GM12875 (cell line): Measurements from ENCODE around the gene JAKMIP1.

Experiments used
- H3K4me3 ChIP-seq: one replicate; pipeline ENCODE4 v1.5.1; 2011; ENCODE audit warnings: low read depth, low read length, control low read depth
- CTCF ChIP-seq: IDR thresholded peaks from 2 replicates; pipeline ENCODE4 v1.5.1; 2011; ENCODE audit warnings: low read depth, mild to moderate bottlenecking, control low read depth, inconsistent platforms, low read length, moderate library complexity, borderline replicate concordance; ENCODE audit not compliant: insufficient read depth

Gene JAKMIP1

GRCh38 chr4:6092131-6092530 lies 108.2 kb downstream of the JAKMIP1 start:
- H3K4me3 ChIP-seq: no peak overlapping the region
- TF ChIP-seq CTCF: no peak

DNA sequence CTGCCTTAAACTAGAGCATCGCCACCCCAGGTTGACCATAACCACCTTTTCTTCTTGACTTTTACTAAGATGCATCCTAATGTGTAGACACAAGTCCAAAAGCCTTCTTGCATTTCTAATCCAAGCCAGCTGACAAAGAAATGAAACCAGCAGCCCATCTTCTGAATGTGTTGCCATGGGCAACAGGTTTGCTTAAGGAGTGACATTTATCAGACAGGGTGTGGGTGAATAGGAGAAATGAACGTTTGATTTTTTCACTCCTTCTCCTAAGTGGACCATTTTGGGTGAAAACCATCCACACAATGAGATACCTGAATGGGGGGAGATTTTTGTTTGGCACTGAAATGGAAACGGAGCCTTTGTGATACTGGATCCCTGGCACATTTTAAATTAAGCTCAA lies 109.4 kb downstream of the JAKMIP1 start:
- no peak for TF ChIP-seq CTCF
- H3K4me3 ChIP-seq: no peak overlapping the region

GRCh38 chr4:6088950-6089349 lies 111.4 kb downstream of the JAKMIP1 start:
- H3K4me3 ChIP-seq: no peak overlapping the region
- TF ChIP-seq CTCF: no peak

DNA sequence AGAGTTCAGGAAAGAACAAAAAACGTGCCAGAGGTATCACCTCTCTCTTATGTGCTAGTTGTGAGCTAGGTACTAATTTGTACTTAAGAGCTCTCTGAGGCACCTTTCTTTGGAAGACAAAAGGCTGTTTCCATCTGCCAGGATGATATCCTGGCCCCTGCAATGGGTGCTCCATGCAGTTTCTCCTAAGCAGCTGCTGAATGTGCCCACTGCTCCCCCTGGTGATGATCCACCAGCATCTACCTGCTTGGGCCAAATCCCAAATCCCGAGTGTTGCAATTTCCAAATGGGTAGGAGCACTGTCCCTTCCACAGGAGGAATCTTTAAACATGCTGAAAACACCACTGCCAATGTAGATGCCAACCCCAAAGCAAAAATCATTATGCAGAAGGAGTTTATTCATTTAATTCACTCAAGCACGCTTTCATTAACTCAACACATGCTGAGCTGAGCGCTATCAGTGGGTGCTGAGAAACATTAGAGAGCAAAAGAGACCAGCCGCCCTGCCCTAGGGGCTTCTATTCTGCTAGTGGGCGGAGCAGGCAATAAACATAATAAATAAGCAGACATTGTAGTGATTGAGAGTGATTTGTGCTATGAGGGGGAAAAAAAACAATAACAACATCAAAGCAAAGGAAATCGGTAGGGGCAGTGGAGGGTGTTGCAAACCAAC lies 112.5 kb downstream of the JAKMIP1 start:
- H3K4me3 ChIP-seq: no peak overlapping the region
- TF ChIP-seq CTCF: peak; percentile 36; the same call in 1 of the 2 replicates

DNA sequence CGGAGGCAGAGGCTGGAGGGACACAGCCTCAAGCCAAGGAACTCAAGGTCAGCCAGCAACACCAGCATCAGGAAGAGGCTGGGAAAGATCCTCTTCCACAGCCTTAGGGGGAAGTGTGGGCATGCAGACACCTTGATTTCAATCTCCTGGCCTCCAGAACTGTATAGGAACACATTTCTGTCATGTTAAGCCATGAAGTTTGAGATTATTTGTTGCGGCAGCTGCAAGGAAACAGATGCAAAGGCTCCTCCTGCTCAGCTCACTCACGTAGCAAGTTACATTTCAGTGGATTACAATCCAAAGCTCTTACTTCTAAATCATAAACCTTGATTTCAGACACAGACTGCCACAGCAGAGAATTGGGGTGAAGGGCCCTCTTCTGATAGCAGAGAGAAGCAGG lies 113.5 kb downstream of the JAKMIP1 start:
- no peak overlapping the region for H3K4me3 ChIP-seq
- no peak for TF ChIP-seq CTCF

- no peak for TF ChIP-seq CTCF
- no peak overlapping the region for H3K4me3 ChIP-seq
Observed at GRCh38 chr4:6085691-6086628, 114.4 kb downstream of the JAKMIP1 start.

DNA sequence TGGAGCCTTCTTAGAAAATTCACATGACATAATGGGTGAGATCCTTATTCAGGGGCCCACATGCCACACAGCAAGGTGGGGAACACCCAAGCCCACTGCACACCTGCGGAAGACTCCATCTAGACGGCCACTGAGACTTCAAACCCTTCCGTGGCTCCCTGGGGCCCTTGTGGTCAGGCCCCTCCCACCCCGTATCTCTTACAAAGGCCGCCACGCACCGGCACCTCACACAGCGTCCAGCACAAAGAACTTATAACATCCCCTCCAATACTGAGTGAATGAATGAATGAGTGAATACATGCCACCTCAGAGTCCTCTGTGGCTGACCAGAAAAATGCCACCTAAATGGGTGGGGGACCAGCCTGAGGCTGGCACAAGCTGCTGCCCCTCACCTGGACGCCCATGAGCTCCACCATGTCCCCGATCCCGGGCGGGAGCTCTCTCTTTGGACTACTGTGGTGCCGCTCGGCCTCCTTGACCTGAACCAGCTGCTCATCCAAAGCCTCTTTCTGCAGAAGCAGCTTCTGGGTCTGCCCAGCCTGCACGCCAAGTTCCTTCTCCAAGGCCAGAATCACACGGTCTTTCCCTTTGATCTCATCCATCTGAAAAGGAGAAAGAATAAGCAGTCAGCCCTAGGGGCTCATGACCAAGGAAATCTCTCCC lies 115.2 kb downstream of the JAKMIP1 start:
- TF ChIP-seq CTCF: no peak
- no peak overlapping the region for H3K4me3 ChIP-seq
